K562 (cell line): Measurements from ENCODE around the gene IGSF23.

Source experiments
- CBX5 ChIP-seq: IDR thresholded peaks from 2 replicates; pipeline ENCODE4 v1.6.1; 2014; ENCODE audit warnings: low read depth, borderline replicate concordance
- CTCF ChIP-seq, 3 experiments: IDR thresholded peaks in 2 of 3; conservative IDR thresholded peaks in 1 of 3; 2 replicates each; pipeline ENCODE4 v1.5.1; 2011 to 2012; ENCODE audit warnings: low read length in 3 of 3, mild to moderate bottlenecking in 3 of 3, control low read depth in 2 of 3, improper control_type of control experiment in 1 of 3, inconsistent platforms in 1 of 3, low read depth in 1 of 3, mixed read lengths in 1 of 3, moderate library complexity in 1 of 3; ENCODE audit not compliant: insufficient read depth in 2 of 3
- ETV5 ChIP-seq: sonication (generic); formaldehyde crosslinking; IDR thresholded peaks from 2 replicates; pipeline ENCODE4 v1.4.0; 2020; ENCODE audit warnings: low read depth, mild to moderate bottlenecking, missing genetic modification reagents
- MXI1 ChIP-seq: IDR thresholded peaks from 2 replicates; pipeline ENCODE4 v1.6.1; 2011; ENCODE audit warnings: low read depth, mild to moderate bottlenecking, improper control_type of control experiment, low read length
- NFYB ChIP-seq: IDR thresholded peaks from 2 replicates; pipeline ENCODE4 v1.6.1; 2011; ENCODE audit warnings: mild to moderate bottlenecking, moderate library complexity; ENCODE audit not compliant: insufficient read length; ENCODE audit errors: extremely low read depth
- PURB ChIP-seq: sonication (generic); formaldehyde crosslinking; IDR thresholded peaks from 2 replicates; pipeline ENCODE4 v1.9.0; 2021; ENCODE audit warnings: low read depth, mild to moderate bottlenecking, missing genetic modification reagents
- ZNF584 ChIP-seq: fragments of 200-800 bp; sonication (Bioruptor generic); IDR thresholded peaks from 2 replicates; pipeline ENCODE4 v1.6.1; 2016; ENCODE audit warnings: low read depth, mild to moderate bottlenecking, missing genetic modification characterization, missing compliant biosample characterization

GRCh38 chr19:44657211-44657921 lies 44.0 kb downstream of the IGSF23 start:
- TF ChIP-seq NFYB (no peak), CBX5 (no peak), ZNF584 (CRISPR knock-in tag) (no peak), MXI1 (no peak), ETV5 (CRISPR knock-in tag) (no peak), PURB (CRISPR knock-in tag) (no peak), CTCF (IDR thresholded peaks at IDR 0.05 in 2 of 3, conservative IDR thresholded peaks at IDR 0.05 in 1 of 3; ENCODE audit: insufficient read depth in 2 of 3, low read depth in 1 of 3, low read length in 3 of 3) (peak; percentile 84 to 94 (median 89))
